AG04450 (cell line): ENCODE results near the gene AKR1D1. TPM values are rescaled to one million over a fixed set of nuclear protein-coding genes. Genes with fewer than 3 reads are reported as not detected.

Experiments used
- CTCF ChIA-PET: fragments of 300-600, 350-600 bp; formaldehyde crosslinking; extraction: SDS; loops from one replicate; lab custom pipeline; 2022; ENCODE audit warnings: antibody characterized with exemption, inconsistent platforms; lab: Charles Lee
- POLR2A ChIA-PET: fragments of 350-600 bp; formaldehyde crosslinking; extraction: SDS; loops from one replicate; lab custom pipeline; 2021; ENCODE audit warnings: antibody characterized with exemption, inconsistent platforms; lab: Yijun Ruan, JAX
- DNase-seq: peaks from one replicate; pipeline ENCODE4 v3.0.0-alpha.2; 2011; ENCODE audit warnings: low read depth, low spot score
- H3K27ac ChIP-seq: one replicate; pipeline ENCODE4 v1.5.1; 2012; ENCODE audit warnings: low read depth, low read length, control low read depth
- H3K27me3 ChIP-seq: one replicate; pipeline ENCODE4 v1.6.0; 2012; ENCODE audit warnings: low read length; ENCODE audit not compliant: control insufficient read depth, insufficient read depth
- H3K4me3 ChIP-seq: 2 replicates; pipeline ENCODE4 v1.5.1; 2011; ENCODE audit warnings: mild to moderate bottlenecking, low read depth, low read length, control low read depth
- H3K9me3 ChIP-seq: 2 replicates; pipeline ENCODE4 v1.5.1; 2012; ENCODE audit warnings: low read length; ENCODE audit not compliant: control insufficient read depth, insufficient read depth
- polyA minus RNA-seq: library from RNA; depleted of rRNA, polyadenylated mRNA; stranded (reverse); fragments of >200 nt; gene quantifications from 2 replicates; pipeline ENCODE4 v1.2.3, GENCODE V29; 2011; rRNA and poly(A)+ RNA removed
- polyA plus RNA-seq: library from polyadenylated mRNA; depleted of rRNA; stranded (reverse); fragments of >200 nt; gene quantifications from 2 replicates; pipeline ENCODE4 v1.2.3, GENCODE V29; 2011; rRNA removed
- TF ChIP-seq, protein P1 (sequence below): IDR thresholded peaks from 2 replicates; pipeline ENCODE4 v1.5.1; 2011; ENCODE audit warnings: low read depth, low read length, control low read depth, inconsistent platforms

AKR1D1 gene, protein sequence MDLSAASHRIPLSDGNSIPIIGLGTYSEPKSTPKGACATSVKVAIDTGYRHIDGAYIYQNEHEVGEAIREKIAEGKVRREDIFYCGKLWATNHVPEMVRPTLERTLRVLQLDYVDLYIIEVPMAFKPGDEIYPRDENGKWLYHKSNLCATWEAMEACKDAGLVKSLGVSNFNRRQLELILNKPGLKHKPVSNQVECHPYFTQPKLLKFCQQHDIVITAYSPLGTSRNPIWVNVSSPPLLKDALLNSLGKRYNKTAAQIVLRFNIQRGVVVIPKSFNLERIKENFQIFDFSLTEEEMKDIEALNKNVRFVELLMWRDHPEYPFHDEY
- polyA plus RNA-seq (not detected in 2 replicates), polyA minus RNA-seq (not detected in 2 replicates)

DNA sequence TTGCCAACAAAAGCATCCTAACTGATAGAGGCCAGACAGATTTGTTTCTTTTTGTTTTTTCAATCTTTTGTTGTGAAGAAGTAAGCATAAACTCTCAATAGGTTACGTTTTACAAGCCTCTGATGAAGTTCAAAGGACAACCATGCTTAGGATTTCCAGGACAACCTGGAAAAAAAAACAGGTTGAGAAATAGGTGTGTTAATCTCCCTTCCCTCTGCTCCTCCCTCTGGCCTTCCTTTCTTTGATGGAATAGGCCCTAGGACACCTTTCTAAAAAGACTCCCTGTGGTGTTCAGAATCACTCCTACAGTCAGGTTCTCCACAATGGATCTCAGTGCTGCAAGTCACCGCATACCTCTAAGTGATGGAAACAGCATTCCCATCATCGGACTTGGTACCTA is at the start of gene AKR1D1:
TSS of gene AKR1D1 (plus strand) at position 264 of the 400 bp plus-strand sequence. CDS start at position 324, 60 bp downstream.
- TF ChIP-seq, protein P1, sequence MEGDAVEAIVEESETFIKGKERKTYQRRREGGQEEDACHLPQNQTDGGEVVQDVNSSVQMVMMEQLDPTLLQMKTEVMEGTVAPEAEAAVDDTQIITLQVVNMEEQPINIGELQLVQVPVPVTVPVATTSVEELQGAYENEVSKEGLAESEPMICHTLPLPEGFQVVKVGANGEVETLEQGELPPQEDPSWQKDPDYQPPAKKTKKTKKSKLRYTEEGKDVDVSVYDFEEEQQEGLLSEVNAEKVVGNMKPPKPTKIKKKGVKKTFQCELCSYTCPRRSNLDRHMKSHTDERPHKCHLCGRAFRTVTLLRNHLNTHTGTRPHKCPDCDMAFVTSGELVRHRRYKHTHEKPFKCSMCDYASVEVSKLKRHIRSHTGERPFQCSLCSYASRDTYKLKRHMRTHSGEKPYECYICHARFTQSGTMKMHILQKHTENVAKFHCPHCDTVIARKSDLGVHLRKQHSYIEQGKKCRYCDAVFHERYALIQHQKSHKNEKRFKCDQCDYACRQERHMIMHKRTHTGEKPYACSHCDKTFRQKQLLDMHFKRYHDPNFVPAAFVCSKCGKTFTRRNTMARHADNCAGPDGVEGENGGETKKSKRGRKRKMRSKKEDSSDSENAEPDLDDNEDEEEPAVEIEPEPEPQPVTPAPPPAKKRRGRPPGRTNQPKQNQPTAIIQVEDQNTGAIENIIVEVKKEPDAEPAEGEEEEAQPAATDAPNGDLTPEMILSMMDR: no peak
- Histone ChIP-seq H3K27me3 (no peaks in the 10 kb centered on the region), H3K27ac (no peak within 1 kb of the TSS), H3K9me3 (no peaks in the 10 kb centered on the region), H3K4me3 (no peak within 1 kb of the TSS)
- CTCF ChIA-PET: no interaction called here
- DNase-seq: no peak
- POLR2A ChIA-PET: no interaction called here

DNA sequence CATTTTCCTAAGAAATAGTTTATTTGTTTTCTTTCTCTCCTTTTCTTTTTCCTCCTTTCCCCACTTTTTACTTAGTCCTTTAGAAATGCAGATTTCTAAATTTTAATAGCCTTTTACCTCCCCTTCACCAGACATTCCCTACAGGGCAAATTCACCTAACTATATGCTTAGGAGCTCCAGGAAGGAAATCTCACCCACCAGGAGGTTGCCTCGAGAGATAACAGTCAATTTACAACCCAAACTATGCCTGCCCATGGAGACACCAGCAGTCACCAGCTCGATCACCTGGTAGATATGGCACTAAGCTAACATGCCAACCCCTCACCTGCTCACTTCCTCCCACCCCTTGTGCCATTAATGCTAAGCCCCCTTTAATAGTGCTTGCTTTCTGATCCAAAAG is 49.2 kb upstream of the AKR1D1 start:
- H3K9me3 ChIP-seq: peaks cover 3% of the 10 kb centered on the region; the same call in 1 of the 2 replicates
- TF ChIP-seq, protein P1: no peak
- no peak overlapping the region for H3K27ac ChIP-seq
- no peak for DNase-seq
- no peak overlapping the region for H3K4me3 ChIP-seq
- H3K27me3 ChIP-seq: peaks cover 9% of the 10 kb centered on the region
- CTCF ChIA-PET: no interaction called here
- POLR2A ChIA-PET: no interaction called here

DNA sequence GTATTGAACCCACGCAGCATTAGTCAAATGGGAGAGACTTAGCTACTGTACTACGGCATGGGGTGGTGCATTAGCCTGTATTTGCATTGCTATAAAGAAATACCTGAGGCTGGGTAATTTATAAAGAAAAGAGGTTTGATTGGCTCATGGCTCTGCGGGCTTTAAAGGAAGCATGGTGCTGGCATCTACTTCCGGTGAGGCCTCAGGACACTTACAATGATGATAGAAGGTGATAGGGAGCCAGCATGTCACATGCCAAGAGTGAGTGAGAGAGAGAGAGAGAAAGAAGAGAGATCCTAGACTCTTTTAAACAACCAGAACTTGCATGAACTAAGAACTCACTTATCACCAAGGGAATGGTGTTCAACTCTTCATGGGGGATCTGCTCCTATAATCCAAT is 47.1 kb upstream of the AKR1D1 start:
- CTCF ChIA-PET: interaction anchor here (0.8 kb wide), 1 partner anchor 13 kb away, joined by 3 read pairs; no protein-coding TSS in a partner anchor
- no peak for DNase-seq
- Histone ChIP-seq H3K4me3 (no peak overlapping the region), H3K9me3 (peaks cover 3% of the 10 kb centered on the region; the same call in 1 of the 2 replicates), H3K27me3 (peaks cover 8% of the 10 kb centered on the region), H3K27ac (no peak overlapping the region)
- POLR2A ChIA-PET: no interaction called here
- TF ChIP-seq, protein P1: no peak

DNA sequence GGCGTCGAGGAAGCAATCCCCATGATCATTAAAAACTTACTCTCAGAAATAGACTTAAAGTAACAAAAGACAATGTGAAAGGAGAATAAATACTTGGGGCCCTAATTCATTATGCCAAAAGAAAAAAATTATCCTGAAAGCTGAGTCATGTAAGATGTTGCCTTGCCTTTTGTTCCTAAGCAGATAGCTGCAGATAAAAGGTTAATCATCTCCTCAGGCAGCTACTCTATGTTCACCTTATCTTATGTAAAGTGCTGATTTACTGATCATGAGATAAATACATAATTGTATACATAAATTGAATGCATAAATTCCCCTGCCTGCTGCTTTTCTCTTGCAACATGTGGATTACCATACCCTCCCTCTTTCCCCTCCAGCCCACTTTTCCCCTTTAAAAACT is 46.3 kb upstream of the AKR1D1 start:
- ChIA-PET CTCF (interaction anchor here (1.5 kb wide), 1 partner anchor 709 kb away, joined by 4 read pairs; no protein-coding TSS in a partner anchor), POLR2A (no interaction called here)
- H3K4me3 ChIP-seq: no peak overlapping the region
- H3K27ac ChIP-seq: no peak overlapping the region
- peaks cover 7% of the 10 kb centered on the region for H3K27me3 ChIP-seq
- H3K9me3 ChIP-seq: no peaks in the 10 kb centered on the region
- TF ChIP-seq, protein P1: no peak
- DNase-seq: no peak

DNA sequence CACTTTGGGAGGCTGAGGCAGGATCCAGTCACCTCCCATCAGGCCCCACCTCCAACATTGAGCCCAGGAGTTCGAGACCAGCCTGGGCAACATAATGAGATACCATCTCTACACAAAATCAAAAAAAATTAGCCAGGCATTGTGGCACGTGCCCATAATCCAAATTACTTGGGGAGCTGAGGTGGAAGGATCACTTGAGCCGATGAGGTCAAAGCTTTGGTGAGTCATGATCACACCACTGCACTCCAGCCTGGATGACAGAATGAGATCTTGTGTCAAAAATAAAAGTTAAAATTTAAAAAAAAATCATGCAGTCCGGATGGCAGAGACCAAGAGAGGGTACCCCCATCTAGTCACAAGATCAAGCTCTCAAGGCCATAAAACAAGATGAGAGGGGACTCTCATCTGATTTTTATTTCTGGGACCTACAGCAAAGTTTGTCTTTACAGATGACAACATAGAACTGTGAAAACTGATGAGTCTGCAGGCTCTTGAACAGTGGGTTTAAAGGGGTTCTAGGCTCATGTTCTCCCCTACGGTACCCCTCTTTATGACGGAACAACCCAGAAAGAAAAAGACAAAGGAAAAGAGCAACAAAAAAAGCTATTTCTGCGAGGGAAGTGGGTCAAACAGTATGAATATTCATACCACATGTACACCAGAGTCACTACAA is 45.4 kb upstream of the AKR1D1 start:
- H3K9me3 ChIP-seq: peaks cover 3% of the 10 kb centered on the region
- no peak overlapping the region for H3K4me3 ChIP-seq
- H3K27me3 ChIP-seq: peaks cover 7% of the 10 kb centered on the region
- no peak for DNase-seq
- POLR2A ChIA-PET: no interaction called here
- H3K27ac ChIP-seq: no peak overlapping the region
- TF ChIP-seq, protein P1: no peak
- CTCF ChIA-PET: interaction anchor here (1.5 kb wide), 1 partner anchor 708 kb away, joined by 4 read pairs; no protein-coding TSS in a partner anchor
